HG03520 (cell line): ENCODE data around the gene SPACA9.

Experiments
- ATAC-seq: cut with Tn5 transposase; IDR thresholded peaks from one replicate; pipeline ENCODE4 v1.9.1; 2021; ENCODE audit warnings: mild to moderate bottlenecking, moderate library complexity; ENCODE audit not compliant: unreplicated experiment

Gene SPACA9

GRCh38 chr9:132888151-132888550 lies 9.5 kb downstream of the SPACA9 start:
- ATAC-seq, result no peak

DNA sequence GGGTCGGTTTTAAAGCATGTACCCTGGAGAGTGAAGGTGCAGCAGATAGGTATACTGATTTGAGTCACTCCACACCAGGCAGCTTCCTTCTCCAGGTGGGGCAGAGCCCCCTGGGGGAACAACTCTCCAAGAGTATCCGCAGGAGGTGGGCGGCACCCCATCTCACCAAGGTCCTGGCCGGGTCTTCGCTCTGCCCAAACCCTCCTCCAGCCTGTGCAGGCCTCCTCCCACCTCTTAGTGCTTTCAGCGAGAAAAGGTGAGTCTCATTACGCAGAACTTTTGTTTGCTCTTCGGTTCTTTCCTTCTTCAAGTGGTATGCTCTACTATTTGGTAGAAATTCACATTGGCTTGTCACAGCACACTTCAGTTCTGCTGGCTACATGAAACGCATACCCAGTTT lies 13.7 kb downstream of the SPACA9 start:
- no peak for ATAC-seq

DNA sequence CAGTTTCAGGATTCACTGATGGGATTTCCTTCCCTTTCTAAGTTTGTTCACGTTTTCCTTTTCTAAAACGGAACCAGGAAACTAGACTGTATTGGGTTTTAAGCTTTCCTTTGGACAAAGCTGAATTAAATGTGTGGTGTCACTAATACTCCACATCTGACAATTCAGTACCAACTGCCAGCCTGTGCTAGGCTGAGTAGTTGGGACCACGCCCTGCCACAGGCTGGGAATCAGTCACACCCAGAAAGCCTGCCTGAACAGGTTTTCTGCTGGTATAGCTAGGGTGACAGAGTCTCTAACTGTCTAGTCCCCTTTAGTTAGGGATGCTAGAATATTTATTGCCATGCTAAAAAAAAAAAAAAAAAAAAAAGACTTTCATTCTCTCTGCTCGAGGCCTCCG lies 15.6 kb downstream of the SPACA9 start:
- no peak for ATAC-seq

DNA sequence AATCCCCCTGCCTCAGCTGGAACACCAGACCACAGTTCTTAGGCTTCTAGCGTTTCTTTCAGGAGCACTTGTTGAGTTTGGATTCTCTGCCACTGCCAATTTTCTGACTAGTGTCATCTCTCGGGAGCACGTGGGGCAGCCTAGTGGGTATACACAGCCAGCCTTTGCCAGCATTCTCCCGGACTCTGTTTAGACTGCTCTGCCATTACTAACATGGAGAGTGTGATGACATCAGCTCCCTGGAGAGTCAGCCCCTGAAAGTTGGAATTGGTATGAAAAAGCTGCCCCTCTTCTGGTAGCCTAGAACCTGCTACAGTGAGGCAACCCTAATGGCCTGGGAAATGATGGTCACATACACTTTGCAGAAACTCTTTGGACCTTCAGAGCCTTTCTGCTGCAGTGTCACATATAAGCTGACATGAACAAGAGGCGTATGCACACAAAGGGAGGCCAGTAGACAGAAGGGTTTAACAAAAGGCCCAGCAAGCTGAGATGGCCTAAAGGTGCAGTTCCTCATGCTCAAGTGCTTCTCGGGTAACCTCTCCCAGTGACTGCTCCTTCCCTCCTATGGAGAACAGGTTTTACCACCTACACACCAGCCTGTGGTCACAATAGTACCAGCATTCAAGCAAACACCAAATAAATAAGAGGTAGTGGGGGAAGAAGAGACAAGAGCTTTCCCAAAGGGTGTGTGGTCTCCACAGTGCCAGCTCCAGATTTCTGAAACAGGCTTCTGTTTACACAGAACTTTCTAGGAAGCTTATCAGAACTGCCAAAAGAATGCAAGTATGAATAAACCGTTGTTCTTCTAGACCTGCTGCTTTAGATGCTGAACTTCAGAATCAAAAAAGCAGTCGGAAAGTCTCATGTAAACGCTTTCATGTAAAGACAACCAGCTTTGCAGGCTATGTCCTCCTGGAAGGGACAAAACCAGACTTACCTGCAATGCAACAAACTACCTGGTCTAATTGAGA lies 16.5 kb downstream of the SPACA9 start:
- no peak for ATAC-seq

GRCh38 chr9:132896264-132896663 lies 17.6 kb downstream of the SPACA9 start:
- ATAC-seq, result no peak

DNA sequence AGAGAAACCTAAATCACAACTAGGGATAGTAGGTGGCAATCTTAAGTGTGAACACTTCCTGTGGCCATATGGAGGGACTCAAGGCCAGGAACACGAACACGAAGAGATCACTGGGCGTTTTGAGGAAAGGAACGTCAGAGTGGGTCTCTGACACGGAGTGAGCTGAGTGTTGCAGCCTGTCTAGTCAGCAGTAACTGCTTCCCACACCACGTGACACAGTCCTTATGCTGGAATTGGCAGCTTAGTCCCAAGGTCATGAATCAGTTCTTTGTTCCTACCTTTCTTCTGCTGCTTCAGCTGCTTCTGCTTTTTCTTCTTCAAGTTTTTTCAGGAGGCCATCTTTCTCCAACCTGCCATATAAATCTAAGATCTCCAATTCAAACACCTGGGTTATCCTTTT lies 18.2 kb downstream of the SPACA9 start:
- ATAC-seq, result no peak

GRCh38 chr9:132898051-132898450 lies 19.4 kb downstream of the SPACA9 start:
- no peak for ATAC-seq

DNA sequence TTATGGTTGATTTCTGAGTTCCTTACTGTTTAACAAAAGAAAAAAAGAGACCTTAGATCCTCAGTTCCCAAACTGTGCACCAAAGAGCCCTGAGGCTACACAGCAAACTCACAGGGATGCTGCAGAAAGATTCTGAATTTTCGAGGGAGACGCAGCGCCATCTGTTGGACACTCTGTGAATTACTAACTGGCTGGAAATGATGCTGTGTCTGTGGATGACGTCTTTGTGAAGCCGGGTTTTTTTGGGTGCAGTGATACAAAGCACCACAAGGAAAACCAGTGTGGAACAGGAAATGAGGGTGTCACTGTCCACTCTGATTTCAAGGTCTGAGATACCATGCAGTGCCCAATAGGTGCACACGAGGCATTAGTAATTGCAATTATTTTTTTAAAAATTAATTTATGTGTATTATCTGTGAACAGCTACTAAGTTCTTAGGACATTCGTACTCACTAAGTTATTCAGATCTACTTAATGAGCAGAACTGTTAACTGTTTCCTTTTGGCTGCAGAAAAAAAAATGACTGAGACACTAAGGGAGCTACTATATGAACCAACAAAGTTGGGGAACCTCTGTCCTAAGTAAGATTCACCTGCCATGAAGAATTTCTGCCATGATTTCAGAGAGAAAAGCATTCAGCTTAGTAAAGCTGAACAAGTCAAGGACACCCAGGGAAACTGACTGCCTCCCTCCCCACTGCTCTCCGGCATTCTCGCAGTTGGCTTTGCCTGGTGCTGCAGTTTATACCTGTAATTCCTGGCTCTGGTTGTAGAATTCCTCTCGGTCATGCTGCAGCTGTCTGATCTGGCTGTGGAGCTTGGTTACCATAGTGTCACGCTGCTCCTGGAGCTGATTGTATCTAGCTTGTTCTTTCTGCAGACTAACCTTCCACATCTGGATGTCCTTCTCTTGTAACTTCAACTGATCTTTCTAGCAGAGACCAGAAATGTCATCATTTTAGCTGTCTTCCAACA lies 23.4 kb downstream of the SPACA9 start:
- peak; percentile 63 for ATAC-seq

DNA sequence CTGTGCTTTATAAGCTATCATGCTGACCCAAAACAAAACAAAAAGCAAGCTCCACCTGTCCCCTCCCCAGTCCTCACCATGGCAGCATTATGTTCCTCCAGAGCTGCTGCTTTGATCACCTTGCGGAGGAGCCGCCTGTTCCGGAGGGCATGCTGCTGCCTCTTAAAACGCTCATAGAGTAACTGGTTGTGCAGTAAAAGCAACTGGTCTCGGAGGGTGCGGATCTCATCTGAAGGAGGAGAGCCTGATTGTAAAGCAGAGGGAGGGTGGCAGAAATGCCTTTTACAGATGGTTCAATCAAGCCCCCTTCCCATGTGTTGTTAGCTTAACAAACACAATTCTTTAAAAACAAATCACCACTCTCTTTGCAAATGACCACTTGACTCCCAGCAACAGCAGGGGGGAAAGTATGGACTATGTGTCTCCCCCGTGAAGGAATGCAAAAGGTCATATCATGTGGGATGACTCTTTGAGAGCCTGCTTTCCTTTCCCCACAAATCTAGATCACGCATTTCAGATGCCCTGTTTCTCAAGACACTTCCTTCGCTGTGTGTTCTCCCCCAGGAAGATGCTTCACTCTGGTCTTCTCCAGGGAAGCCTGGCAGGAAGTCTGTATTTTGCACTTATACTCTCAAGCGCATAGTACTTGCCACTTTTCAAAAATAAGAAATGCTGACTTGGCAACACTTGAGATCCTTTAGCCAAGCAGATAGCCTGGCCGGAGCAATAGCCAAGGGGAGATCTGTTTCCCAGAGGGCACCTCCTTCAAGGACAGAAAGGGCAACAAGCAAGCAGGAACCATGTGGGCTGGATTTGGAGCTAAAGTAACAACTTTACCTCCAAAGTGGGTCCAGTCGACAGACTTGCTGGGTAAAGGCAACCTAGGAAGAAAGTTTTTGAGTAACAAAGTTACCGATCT lies 25.1 kb downstream of the SPACA9 start:
- no peak for ATAC-seq

- no peak for ATAC-seq
These were observed 27.0 kb downstream of the SPACA9 start for GRCh38 chr9:132905726-132906125.

GRCh38 chr9:132908635-132909034 lies 29.9 kb downstream of the SPACA9 start:
- ATAC-seq, result no peak

GRCh38 chr9:132909311-132909710 lies 30.6 kb downstream of the SPACA9 start:
- ATAC-seq, result no peak

DNA sequence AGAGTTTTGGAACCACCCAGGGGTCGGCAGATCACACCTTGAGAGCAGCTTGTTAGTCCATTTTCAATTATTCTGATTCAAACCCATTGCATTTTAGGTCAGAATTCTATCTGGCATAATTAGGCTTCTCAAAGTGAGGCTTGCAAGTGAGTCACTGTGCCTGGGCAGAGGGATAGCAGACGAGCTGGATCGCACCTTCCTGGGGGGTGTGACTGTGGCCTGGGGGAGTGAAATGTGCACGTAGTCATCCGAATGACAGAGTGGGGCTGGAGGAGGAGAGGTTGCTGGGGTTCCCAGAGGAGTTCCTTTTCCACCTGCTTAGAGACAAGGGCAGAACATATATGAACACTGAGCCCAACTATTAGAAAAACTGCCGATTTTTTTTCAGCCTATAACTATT lies 31.7 kb downstream of the SPACA9 start:
- ATAC-seq, result no peak

- ATAC-seq, result no peak
These were observed 33.4 kb downstream of the SPACA9 start for GRCh38 chr9:132912131-132912530.

DNA sequence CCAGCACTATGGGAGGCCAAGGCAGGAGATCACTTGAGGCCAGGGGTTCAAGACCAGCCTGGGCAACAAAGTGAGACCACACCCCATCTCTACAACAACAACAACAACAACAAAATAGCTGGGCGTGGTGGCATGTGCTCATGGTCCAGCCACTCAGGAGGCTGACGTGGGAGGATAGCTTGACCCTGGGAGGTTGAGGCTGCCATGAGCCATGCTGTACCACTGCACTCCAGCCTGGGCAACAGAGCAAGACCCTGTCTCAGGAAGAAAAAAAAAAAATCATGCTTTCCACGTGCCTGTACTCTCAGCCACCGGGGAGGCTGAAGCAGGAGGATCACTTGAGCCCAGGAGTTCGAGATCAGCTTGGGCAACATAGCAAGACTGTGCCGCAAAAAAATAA lies 36.2 kb downstream of the SPACA9 start:
- no peak for ATAC-seq

GRCh38 chr9:132919614-132920268 lies 41.0 kb downstream of the SPACA9 start:
- ATAC-seq, result no peak

DNA sequence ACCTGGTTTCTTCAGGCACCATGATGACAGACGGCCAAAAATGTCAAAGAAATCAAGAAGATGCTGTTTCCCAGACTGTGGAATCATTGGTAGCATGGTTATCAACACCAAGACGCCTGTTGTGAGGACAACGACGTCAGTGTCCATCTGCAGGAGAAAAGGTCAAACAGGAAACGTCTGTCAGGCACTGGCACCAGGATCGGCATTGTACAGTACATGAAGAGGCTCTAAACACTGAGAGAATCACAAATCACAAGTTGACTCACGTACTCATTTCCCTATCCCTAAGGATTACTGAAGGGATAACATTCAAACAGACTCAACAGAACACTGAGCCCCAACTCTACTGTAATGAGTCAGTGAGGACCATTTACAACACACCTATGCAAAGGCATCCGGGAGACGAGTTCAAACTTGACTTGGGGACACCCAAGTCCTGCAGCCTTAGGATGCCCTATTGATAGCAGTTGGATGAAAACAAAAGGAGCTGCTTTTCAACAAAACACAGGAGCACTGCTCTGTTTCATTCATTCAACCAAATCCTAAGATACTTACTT lies 44.7 kb downstream of the SPACA9 start:
- no peak for ATAC-seq

GRCh38 chr9:132927704-132928103 lies 49.0 kb downstream of the SPACA9 start:
- ATAC-seq, result no peak

DNA sequence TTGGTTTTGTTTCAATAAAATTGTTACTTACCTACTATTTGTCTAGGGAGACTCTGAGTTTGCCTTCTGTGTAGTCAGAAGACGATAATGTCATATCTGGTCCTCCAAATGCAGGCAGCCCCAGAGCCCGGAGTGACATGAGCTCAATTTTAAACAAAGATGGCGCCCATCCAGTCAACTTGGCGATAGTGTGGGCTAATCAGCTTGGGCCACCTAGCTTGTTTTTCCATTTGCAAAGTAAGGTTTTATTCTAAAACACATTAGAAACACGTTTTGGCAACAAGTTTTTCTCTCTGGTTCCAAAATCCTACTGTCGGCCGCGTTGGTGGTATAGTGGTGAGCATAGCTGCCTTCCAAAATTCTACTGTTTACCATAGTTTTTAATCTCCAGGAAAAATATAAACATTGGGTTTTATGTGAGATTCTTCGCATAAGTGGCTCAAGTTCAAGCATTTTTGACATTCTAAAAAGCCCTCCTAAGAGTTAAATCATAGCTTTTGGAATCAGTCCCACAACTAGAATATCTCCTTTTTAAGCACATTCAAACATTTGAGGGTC lies 52.6 kb downstream of the SPACA9 start:
- ATAC-seq, result no peak
